Measurements from ENCODE around the gene SASH1. TPM values are rescaled to one million over a fixed set of nuclear protein-coding genes. Genes with fewer than 3 reads are reported as not detected.

Gene SASH1
- total RNA-seq, 1 experiment from 2014 or later: 6.6 TPM

GRCh38 chr6:148313488-148313887 is 29.1 kb upstream of the SASH1 start:
- BruUV-seq (replicated peaks): no TSS peak
- DNase-seq (ENCODE audit: low read depth, low spot score) (no peak), ATAC-seq (no peak)
- Histone ChIP-seq H3K36me3 (ENCODE audit: control insufficient read depth, insufficient read depth, low read length) (no peaks in the 10 kb centered on the region), H3K4me1 (ENCODE audit: control insufficient read depth, insufficient read depth, low read length) (no peaks in the 10 kb centered on the region), H3K9me3 (ENCODE audit: control insufficient read depth, insufficient read depth, low read depth, low read length) (no peaks in the 10 kb centered on the region), H3K27me3 (ENCODE audit: control insufficient read depth, insufficient read depth, low read length) (no peaks in the 10 kb centered on the region), H3K27ac (ENCODE audit: low read length) (no peak overlapping the region), H3K4me3 (ENCODE audit: low read depth in 2 of 2, low read length in 2 of 2) (no peak overlapping the region)
- in situ Hi-C loops (cut with HindIII; ENCODE audit: low pct_unique_long_range_greater_than_20kb, low sequenced_read_pairs) (no loop called here), intact Hi-C loops (cut with micrococcal nuclease; ENCODE audit: unreplicated experiment) (no loop called here)
- POLR2A ChIA-PET: no interaction called here
- TF ChIP-seq REST (IDR thresholded peaks at IDR 0.05; ENCODE audit: insufficient read depth in 1 of 2, low read depth in 2 of 2, low read length in 1 of 2): no peak
- TF ChIP-seq TCF7L2 (IDR thresholded peaks at IDR 0.05; ENCODE audit: low read depth, low read length): no peak
- no peak for TF ChIP-seq POLR2AphosphoS5 (IDR thresholded peaks at IDR 0.05; ENCODE audit: low read depth, low read length)
- TF ChIP-seq CTCF (IDR thresholded peaks at IDR 0.05): no peak
- no peak for TF ChIP-seq SIN3A (IDR thresholded peaks at IDR 0.05; ENCODE audit: borderline replicate concordance, insufficient read depth, low read depth, low read length)
- CTCF ChIA-PET: no interaction called here

GRCh38 chr6:148316308-148316707 is 26.3 kb upstream of the SASH1 start:
- Histone ChIP-seq H3K27ac (ENCODE audit: low read length) (no peak overlapping the region), H3K9me3 (ENCODE audit: control insufficient read depth, insufficient read depth, low read depth, low read length) (no peaks in the 10 kb centered on the region), H3K36me3 (ENCODE audit: control insufficient read depth, insufficient read depth, low read length) (no peaks in the 10 kb centered on the region), H3K4me1 (ENCODE audit: control insufficient read depth, insufficient read depth, low read length) (no peaks in the 10 kb centered on the region), H3K4me3 (ENCODE audit: low read depth in 2 of 2, low read length in 2 of 2) (no peak overlapping the region), H3K27me3 (ENCODE audit: control insufficient read depth, insufficient read depth, low read length) (no peaks in the 10 kb centered on the region)
- no peak for DNase-seq (ENCODE audit: low read depth, low spot score)
- no peak for TF ChIP-seq TCF7L2 (IDR thresholded peaks at IDR 0.05; ENCODE audit: low read depth, low read length)
- no peak for TF ChIP-seq POLR2AphosphoS5 (IDR thresholded peaks at IDR 0.05; ENCODE audit: low read depth, low read length)
- no peak for TF ChIP-seq SIN3A (IDR thresholded peaks at IDR 0.05; ENCODE audit: borderline replicate concordance, insufficient read depth, low read depth, low read length)
- TF ChIP-seq CTCF (IDR thresholded peaks at IDR 0.05): no peak
- no peak for TF ChIP-seq REST (IDR thresholded peaks at IDR 0.05; ENCODE audit: insufficient read depth in 1 of 2, low read depth in 2 of 2, low read length in 1 of 2)
- in situ Hi-C loops (cut with HindIII; ENCODE audit: low pct_unique_long_range_greater_than_20kb, low sequenced_read_pairs): no loop called here
- ChIA-PET POLR2A (no interaction called here), CTCF (no interaction called here)
- no TSS peak for BruUV-seq (replicated peaks)
- intact Hi-C loops (cut with micrococcal nuclease; ENCODE audit: unreplicated experiment): no loop called here
- no peak for ATAC-seq
